Stimulated activated CD8-positive, alpha-beta memory T cell treated with anti-CD3 and anti-CD28 coated beads, Interleukin-4, amount 100 ng/mL, for 1 hour (primary cell): ENCODE results near the gene NPB.
"Not testable (repeated sequence)": the region's sequence is repeated elsewhere in the genome, so short reads cannot be mapped to it uniquely, and the experiment has no call there.

ENCODE experiments used
- DNase-seq, 2 donors: peaks; one replicate each; pipeline ENCODE4 v3.0.0-alpha.2; 2020; ENCODE audit warnings: low read depth in 2 of 2, low spot score in 1 of 2

The NPB gene

GRCh38 chr17:81911277-81911961 is 9.4 kb downstream of the NPB start, which contains the start of gene PCYT2:
Gene PCYT2 (minus strand): TSS chr17:81911399. CDS start chr17:81911355, 44 bp downstream.
- DNase-seq = peak; percentile 86 to 88

DNA sequence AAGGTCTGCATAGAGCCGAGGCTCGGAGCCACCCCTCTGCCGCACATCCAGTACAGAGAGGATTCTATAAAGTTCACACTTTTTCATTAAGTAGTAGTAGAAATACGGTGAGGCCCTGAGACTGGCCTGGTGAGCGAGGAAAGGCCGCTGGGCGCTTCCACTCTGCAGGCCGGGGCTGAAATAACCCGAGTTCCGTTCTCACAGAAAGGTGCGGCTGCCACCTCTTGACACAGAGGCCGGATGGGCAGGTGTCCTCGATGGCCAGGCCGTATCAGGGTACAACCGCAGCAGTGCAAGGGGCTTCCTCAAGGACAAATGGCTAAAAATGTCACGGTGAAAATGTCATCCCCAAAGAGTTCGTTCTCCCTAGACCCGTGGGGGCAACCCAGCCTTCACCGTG is 9.9 kb downstream of the NPB start:
- no peak for DNase-seq

GRCh38 chr17:81912441-81913309 is 10.6 kb downstream of the NPB start:
- no peak for DNase-seq

GRCh38 chr17:81913394-81914102 is 11.5 kb downstream of the NPB start:
- DNase-seq = no peak

- no peak for DNase-seq
Measured at GRCh38 chr17:81914103-81914850, 12.2 kb downstream of the NPB start.

- DNase-seq = no peak
Measured at GRCh38 chr17:81915331-81915730, 13.3 kb downstream of the NPB start.

GRCh38 chr17:81916234-81917001 is 14.4 kb downstream of the NPB start:
- no peak for DNase-seq

- DNase-seq = peak; percentile 64 to 72
Measured at GRCh38 chr17:81917565-81918332, 15.7 kb downstream of the NPB start, which contains the start of gene SIRT7. Gene SIRT7 (minus strand): TSS chr17:81918176. CDS start chr17:81918131, 45 bp downstream.

DNA sequence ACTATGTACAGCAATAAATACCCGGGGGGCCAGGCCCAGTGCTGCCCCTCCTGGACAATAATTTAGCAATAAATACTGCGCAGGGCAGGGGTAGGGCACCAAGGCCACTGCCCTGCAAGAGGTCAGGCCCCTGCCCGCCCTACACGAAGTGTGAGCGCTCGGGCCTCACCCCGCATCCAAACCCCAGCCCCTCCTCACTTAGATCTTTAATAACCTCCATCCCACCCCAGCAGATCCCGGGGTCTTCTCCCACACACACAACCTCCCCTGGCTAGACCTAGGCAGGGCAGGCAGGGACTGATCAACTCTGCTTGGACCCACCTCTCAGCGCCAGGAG is 16.3 kb downstream of the NPB start:
- not testable (repeated sequence) for DNase-seq

GRCh38 chr17:81918832-81919545 is 17.0 kb downstream of the NPB start:
- no peak for DNase-seq

DNA sequence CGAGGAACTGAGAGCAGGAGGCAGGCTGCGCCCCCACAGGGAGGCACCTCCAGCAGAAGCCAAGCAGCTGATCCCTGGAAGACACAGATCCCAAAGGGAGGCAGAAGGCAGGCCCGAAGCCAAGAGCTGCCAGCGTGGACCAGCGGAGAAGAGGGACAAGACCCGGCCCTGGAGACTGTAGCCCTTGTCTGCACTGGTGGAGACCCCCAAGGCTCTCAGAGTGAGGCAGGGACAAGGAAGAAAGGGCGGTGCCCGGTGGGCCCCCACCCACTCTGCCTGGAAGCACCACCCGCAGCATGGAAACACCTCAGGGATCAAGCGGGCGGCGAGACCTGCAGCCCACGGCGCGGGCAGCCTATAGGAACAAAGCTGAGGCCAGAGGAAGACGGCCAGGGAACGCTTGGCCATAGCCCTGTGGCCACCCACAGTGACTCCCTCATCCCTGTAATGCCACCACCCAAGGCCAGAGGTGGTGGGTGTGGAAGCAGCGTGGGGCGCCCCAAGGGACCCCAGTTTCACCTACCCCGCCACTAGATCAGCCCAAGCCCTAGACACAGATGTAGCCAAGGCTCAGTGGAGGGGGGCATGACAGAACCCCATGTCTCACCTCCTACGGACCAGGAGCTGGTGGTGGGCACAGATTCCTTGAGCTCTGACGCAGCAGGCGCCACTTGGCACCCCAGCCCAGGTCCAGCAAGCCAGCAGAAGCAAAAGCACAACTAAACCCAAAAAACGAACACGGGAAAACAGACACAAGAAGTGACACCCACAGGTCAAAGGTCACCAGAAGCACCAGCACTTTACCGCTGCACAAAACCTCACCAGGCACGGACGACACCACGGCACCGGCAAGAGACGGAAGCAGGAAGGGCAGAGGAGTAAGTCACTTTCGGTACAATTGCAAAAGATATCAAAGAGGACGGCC is 18.8 kb downstream of the NPB start:
- DNase-seq = no peak

GRCh38 chr17:81921537-81921862 is 19.5 kb downstream of the NPB start:
- no peak for DNase-seq

- no peak for DNase-seq
Measured at GRCh38 chr17:81921996-81922565, 20.0 kb downstream of the NPB start.

DNA sequence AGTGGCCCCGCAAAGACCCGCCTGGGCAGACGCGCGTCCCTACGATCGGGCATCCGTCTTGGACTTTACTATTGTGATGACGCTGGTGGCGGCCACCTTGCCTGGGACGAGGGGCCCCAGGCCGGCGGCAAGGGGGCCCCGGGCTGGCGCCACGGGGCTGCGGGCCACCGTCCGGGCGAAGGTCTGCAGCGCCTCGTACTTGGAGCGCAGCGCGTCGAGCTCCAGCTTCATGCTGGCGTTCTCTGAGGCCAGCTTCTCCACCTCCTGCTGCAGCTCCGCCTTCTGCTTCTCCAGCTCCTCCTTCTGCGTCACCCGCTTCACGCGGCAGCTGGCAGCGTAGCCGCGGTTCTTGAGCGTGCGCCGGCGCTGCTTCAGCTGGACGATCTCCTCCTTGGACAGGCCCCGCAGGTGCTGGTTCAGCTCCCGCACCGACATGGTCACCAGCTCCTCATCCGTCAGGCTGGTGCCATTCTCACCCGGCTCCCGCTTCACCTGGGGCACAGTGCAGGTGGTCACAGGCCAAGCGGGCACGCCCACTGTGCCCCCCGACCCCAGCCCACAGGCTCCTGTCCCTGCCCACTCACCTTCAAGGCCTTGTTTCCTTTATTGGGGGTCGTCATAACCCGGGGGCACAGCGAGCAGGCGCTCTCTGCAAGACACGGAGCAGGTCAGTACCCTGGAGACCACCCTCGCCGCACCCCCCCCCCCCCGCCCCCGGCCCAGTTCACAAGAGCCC is 20.7 kb downstream of the NPB start:
- no peak for DNase-seq

GRCh38 chr17:81923302-81924260 is 21.5 kb downstream of the NPB start:
- no peak for DNase-seq
